Neural cell (in vitro differentiated cells): ENCODE results near the gene CCL14. TPM values are rescaled to one million over a fixed set of nuclear protein-coding genes. Genes with fewer than 3 reads are reported as not detected.

Experiments used
- H2AFZ ChIP-seq: fragments of 200-600, 300-800 bp; sonication (generic), shearing (Covaris generic); 2 replicates; pipeline ENCODE4 v1.6.0; 2014; ENCODE audit warnings: low read depth, mild to moderate bottlenecking, antibody characterized with exemption, low read length, moderate library complexity
- H3F3A ChIP-seq: fragments of 200-600 bp; shearing (Covaris generic); 2 replicates; pipeline ENCODE4 v1.6.1; 2016; ENCODE audit warnings: mild to moderate bottlenecking, moderate library complexity, mixed read lengths, antibody characterized with exemption, low read length; ENCODE audit not compliant: insufficient read depth, poor library complexity, severe bottlenecking
- H3K27ac ChIP-seq: fragments of 200-600, 300-800 bp; sonication (generic), shearing (Covaris generic); 2 replicates; pipeline ENCODE4 v1.5.1; 2014; ENCODE audit warnings: mild to moderate bottlenecking, low read length, moderate library complexity
- H3K27me3 ChIP-seq: fragments of 300-800, 200-600 bp; sonication (generic), shearing (Covaris generic); 2 replicates; pipeline ENCODE4 v1.6.0; 2014; ENCODE audit warnings: mild to moderate bottlenecking, low read depth, low read length, moderate library complexity; ENCODE audit not compliant: insufficient read depth
- H3K36me3 ChIP-seq: fragments of 300-800, 200-600 bp; sonication (generic), shearing (Covaris generic); 2 replicates; pipeline ENCODE4 v1.5.1; 2014; ENCODE audit warnings: mild to moderate bottlenecking, antibody characterized with exemption, low read length, moderate library complexity; ENCODE audit not compliant: insufficient read depth
- H3K4me2 ChIP-seq: fragments of 300-800, 200-600 bp; sonication (generic), shearing (Covaris generic); 2 replicates; pipeline ENCODE4 v1.6.0; 2014; ENCODE audit warnings: mild to moderate bottlenecking, low read length
- H3K4me3 ChIP-seq: fragments of 300-800, 200-600 bp; sonication (generic), shearing (Covaris generic); 2 replicates; pipeline ENCODE4 v1.5.1; 2014; ENCODE audit warnings: mild to moderate bottlenecking, low read length, moderate library complexity
- H3K79me2 ChIP-seq: fragments of 200-600 bp; shearing (Covaris generic); replicated peaks from 2 replicates; pipeline ENCODE4 v1.6.0; 2014; ENCODE audit warnings: mild to moderate bottlenecking, low read length, moderate library complexity; ENCODE audit not compliant: insufficient read depth
- H3K9ac ChIP-seq: fragments of 300-800, 200-600 bp; sonication (generic), shearing (Covaris generic); 2 replicates; pipeline ENCODE4 v1.6.1; 2016; ENCODE audit warnings: mild to moderate bottlenecking, low read length, mixed read lengths
- H3K9me2 ChIP-seq: fragments of 200-600 bp; shearing (Covaris generic); 2 replicates; pipeline ENCODE4 v1.6.1; 2016; ENCODE audit warnings: mild to moderate bottlenecking, low read length, mixed read lengths; ENCODE audit not compliant: insufficient read depth
- H3K9me3 ChIP-seq: fragments of 200-600, 300-800 bp; sonication (generic), shearing (Covaris generic); 2 replicates; pipeline ENCODE4 v1.6.1; 2016; ENCODE audit warnings: mild to moderate bottlenecking, mixed run types, low read length, moderate library complexity, mixed read lengths
- H4K20me1 ChIP-seq: fragments of 200-600 bp; shearing (Covaris generic); 2 replicates; pipeline ENCODE4 v1.6.1; 2016; ENCODE audit warnings: mild to moderate bottlenecking, mixed run types; ENCODE audit not compliant: insufficient read depth
- CTCF ChIP-seq: fragments of 450-650 bp; IDR thresholded peaks from 2 replicates; pipeline ENCODE4 v1.5.1; 2014; ENCODE audit warnings: antibody characterized with exemption, mild to moderate bottlenecking, moderate library complexity; ENCODE audit not compliant: poor library complexity, severe bottlenecking
- EP300 ChIP-seq: fragments of 450-650 bp; conservative IDR thresholded peaks from 2 replicates; pipeline ENCODE4 v1.6.1; 2014; ENCODE audit warnings: antibody characterized with exemption, mild to moderate bottlenecking, moderate library complexity; ENCODE audit not compliant: poor library complexity, severe bottlenecking
- EZH2 ChIP-seq: fragments of 200-600, 300-800 bp; shearing (Covaris generic), sonication (generic); IDR thresholded peaks from 2 replicates; pipeline ENCODE4 v1.6.1; 2014; ENCODE audit warnings: antibody characterized with exemption, low read length, borderline replicate concordance, mild to moderate bottlenecking; ENCODE audit not compliant: insufficient read depth, poor library complexity, severe bottlenecking
- MXI1 ChIP-seq: fragments of 450-650 bp; conservative IDR thresholded peaks from 2 replicates; pipeline ENCODE4 v1.6.1; 2014; ENCODE audit warnings: antibody characterized with exemption, mild to moderate bottlenecking; ENCODE audit not compliant: poor library complexity, severe bottlenecking
- POLR2AphosphoS5 ChIP-seq: IDR thresholded peaks from 2 replicates; pipeline ENCODE4 v1.6.1; 2012
- RAD21 ChIP-seq: fragments of 450-650 bp; conservative IDR thresholded peaks from 2 replicates; pipeline ENCODE4 v1.6.1; 2014; ENCODE audit warnings: antibody characterized with exemption, mild to moderate bottlenecking, moderate library complexity
- REST ChIP-seq: IDR thresholded peaks from 2 replicates; pipeline ENCODE4 v1.6.1; 2012; ENCODE audit warnings: borderline replicate concordance
- SMC3 ChIP-seq: fragments of 450-650 bp; conservative IDR thresholded peaks from 2 replicates; pipeline ENCODE4 v1.6.1; 2014; ENCODE audit warnings: antibody characterized with exemption, mild to moderate bottlenecking, moderate library complexity; ENCODE audit not compliant: poor library complexity
- TAF1 ChIP-seq: IDR thresholded peaks from 2 replicates; pipeline ENCODE4 v1.6.1; 2012; ENCODE audit warnings: low read depth
- polyA plus RNA-seq: library from polyadenylated mRNA; depleted of rRNA; stranded (reverse); fragments of >200 nt; gene quantifications from 2 replicates; pipeline ENCODE4 v1.2.3, GENCODE V29; 2014

Gene CCL14
- polyA plus RNA-seq, 1 donor from 2014 or later, result not detected

DNA sequence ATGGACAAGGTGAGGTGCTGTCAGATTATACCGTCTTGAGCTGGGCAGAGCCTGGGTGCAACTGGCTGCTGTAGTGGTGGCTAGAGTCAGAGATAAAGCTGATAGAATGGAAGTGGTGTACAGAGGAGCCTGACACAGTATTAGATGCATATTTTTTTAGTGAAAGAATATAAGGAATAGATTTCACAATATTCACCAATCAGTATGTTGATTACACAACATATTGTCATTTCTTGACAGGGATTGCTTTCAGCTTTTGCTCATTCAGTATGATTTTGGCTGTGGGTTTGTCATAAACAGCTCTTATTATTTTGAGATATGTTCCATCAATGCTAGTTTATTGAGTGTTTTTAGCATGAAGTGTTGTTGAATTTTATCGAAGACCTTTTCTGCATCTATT, 32.9 kb upstream of the CCL14 start:
- H3K4me3 ChIP-seq, result no peak overlapping the region
- H2AFZ ChIP-seq, result no peak overlapping the region
- H3F3A ChIP-seq, result no peaks in the 10 kb centered on the region
- H3K36me3 ChIP-seq, result no peaks in the 10 kb centered on the region
- H3K9ac ChIP-seq, result no peak overlapping the region
- no peaks in the 10 kb centered on the region for H3K9me2 ChIP-seq
- H3K79me2 ChIP-seq, result no peaks in the 10 kb centered on the region
- H3K27ac ChIP-seq, result no peak overlapping the region
- H3K4me2 ChIP-seq, result no peak overlapping the region
- no peaks in the 10 kb centered on the region for H3K9me3 ChIP-seq
- H4K20me1 ChIP-seq, result no peaks in the 10 kb centered on the region
- TF ChIP-seq EP300, result no peak
- no peak for TF ChIP-seq CTCF
- no peak for TF ChIP-seq MXI1
- TF ChIP-seq POLR2AphosphoS5, result no peak
- TF ChIP-seq RAD21, result no peak
- TF ChIP-seq TAF1, result no peak
- TF ChIP-seq EZH2, result no peak
- TF ChIP-seq REST, result no peak
- no peak for TF ChIP-seq SMC3
- no peaks in the 10 kb centered on the region for H3K27me3 ChIP-seq

- Histone ChIP-seq H4K20me1 (no peaks in the 10 kb centered on the region), H3K9ac (no peak within 1 kb of the TSS), H3K4me2 (no peak within 1 kb of the TSS), H3K9me3 (no peaks in the 10 kb centered on the region), H3F3A (no peaks in the 10 kb centered on the region), H3K4me3 (no peak within 1 kb of the TSS), H3K36me3 (no peaks in the 10 kb centered on the region), H2AFZ (no peak within 1 kb of the TSS), H3K27me3 (no peaks in the 10 kb centered on the region), H3K79me2 (no peaks in the 10 kb centered on the region), H3K27ac (no peak within 1 kb of the TSS), H3K9me2 (no peaks in the 10 kb centered on the region)
- TF ChIP-seq RAD21 (no peak), SMC3 (no peak), MXI1 (no peak), TAF1 (no peak), EP300 (no peak), EZH2 (no peak)
Observed at GRCh38 chr17:36017799-36018198, 31.3 kb upstream of the CCL14 start, which contains the start of gene CCL23. Gene CCL23 (minus strand): TSS chr17:36017972. CDS start chr17:36017897, 75 bp downstream.

GRCh38 chr17:36016555-36016954, 30.0 kb upstream of the CCL14 start:
- Histone ChIP-seq H2AFZ (no peak overlapping the region), H3K4me3 (no peak overlapping the region), H3K4me2 (no peak overlapping the region), H4K20me1 (no peaks in the 10 kb centered on the region), H3K9ac (no peak overlapping the region), H3K9me2 (no peaks in the 10 kb centered on the region), H3K36me3 (no peaks in the 10 kb centered on the region), H3K9me3 (no peaks in the 10 kb centered on the region), H3K27ac (no peak overlapping the region), H3K27me3 (no peaks in the 10 kb centered on the region), H3F3A (no peaks in the 10 kb centered on the region), H3K79me2 (no peaks in the 10 kb centered on the region)
- TF ChIP-seq CTCF (no peak), TAF1 (no peak), EZH2 (no peak), POLR2AphosphoS5 (no peak), SMC3 (no peak), MXI1 (no peak), REST (no peak), EP300 (no peak), RAD21 (no peak)
